Spleen (tissue), 7 donors: Measurements from ENCODE around the gene PLA2G4E.

Experiments used
- POLR2AphosphoS5 ChIP-seq, 3 donors: sonication (generic); formaldehyde crosslinking; IDR thresholded peaks; one replicate each; pipeline ENCODE4 v1.5.1; 2017; ENCODE audit warnings: antibody characterized with exemption in 3 of 3
- TF ChIP-seq, protein P1 (sequence below), 11 experiments: fragments of 200-600 bp in 7 of 11; fragments of 450-650 bp in 4 of 11; sonication (generic) in 4 of 11; IDR thresholded peaks in 8 of 11; conservative IDR thresholded peaks in 3 of 11; 1 replicate in 7 of 11; 2 replicates in 4 of 11; pipeline versions ENCODE4 v1.4.0 to v1.8.0; 2016 to 2021; ENCODE audit warnings: antibody characterized with exemption in 11 of 11, inconsistent platforms in 4 of 11, mild to moderate bottlenecking in 1 of 11
- donor health status: DM: no; HTN: no; CAD: no; lungs with moderate emphysema.
- donor health status: DM: no; HTN: no; CAD: no.
- donor health status: DM: no; HTN: no; CAD: no.

DNA sequence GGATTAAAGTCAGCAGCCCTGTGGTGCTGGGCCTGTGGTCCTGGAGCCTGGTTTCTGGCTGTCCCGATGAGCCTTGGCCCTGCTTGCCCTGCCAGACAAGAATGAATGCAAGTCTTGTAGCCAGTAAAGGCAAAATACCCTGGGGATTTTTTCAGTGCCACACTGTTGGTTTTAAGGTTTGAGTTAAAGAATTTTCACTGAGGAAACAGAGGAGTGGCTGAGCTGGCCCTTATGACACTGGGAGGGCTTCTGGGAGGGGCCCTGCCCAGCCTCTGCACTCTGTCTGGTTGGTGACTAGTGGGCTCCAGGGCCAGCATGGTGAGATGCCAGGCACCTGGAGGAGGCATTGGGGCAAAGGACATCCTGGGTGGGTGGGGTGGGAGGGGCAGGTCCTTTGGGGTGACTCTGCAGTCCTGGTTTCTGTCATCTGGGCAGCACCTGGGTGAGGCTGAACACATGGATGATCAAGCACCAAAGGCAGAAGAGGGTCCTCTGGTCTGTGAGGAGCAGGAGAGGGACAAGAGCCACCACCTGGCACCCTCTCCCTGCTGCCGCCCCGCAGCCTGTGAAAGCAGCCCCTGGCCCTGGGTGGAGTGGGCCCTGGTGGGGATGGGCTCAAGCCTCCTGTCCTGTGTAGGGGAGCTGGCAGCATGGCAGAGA lies 12.5 kb upstream of the PLA2G4E start:
- no peak for TF ChIP-seq POLR2AphosphoS5 (IDR thresholded peaks at IDR 0.05)
- TF ChIP-seq, protein P1, sequence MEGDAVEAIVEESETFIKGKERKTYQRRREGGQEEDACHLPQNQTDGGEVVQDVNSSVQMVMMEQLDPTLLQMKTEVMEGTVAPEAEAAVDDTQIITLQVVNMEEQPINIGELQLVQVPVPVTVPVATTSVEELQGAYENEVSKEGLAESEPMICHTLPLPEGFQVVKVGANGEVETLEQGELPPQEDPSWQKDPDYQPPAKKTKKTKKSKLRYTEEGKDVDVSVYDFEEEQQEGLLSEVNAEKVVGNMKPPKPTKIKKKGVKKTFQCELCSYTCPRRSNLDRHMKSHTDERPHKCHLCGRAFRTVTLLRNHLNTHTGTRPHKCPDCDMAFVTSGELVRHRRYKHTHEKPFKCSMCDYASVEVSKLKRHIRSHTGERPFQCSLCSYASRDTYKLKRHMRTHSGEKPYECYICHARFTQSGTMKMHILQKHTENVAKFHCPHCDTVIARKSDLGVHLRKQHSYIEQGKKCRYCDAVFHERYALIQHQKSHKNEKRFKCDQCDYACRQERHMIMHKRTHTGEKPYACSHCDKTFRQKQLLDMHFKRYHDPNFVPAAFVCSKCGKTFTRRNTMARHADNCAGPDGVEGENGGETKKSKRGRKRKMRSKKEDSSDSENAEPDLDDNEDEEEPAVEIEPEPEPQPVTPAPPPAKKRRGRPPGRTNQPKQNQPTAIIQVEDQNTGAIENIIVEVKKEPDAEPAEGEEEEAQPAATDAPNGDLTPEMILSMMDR (IDR thresholded peaks at IDR 0.05 in 8 of 11, conservative IDR thresholded peaks at IDR 0.05 in 3 of 11), result no peak
